GM18505 (cell line): Measurements from ENCODE around the gene SNX25.

Source experiments
- ATAC-seq: cut with Tn5 transposase; IDR thresholded peaks from one replicate; pipeline ENCODE4 v1.9.1; 2021; ENCODE audit not compliant: unreplicated experiment
- POLR2A ChIP-seq: IDR thresholded peaks from 4 replicates; pipeline ENCODE4 v1.6.1; 2011; ENCODE audit warnings: borderline replicate concordance; ENCODE audit not compliant: insufficient read depth, insufficient read length; ENCODE audit errors: extremely low read depth

The SNX25 gene

DNA sequence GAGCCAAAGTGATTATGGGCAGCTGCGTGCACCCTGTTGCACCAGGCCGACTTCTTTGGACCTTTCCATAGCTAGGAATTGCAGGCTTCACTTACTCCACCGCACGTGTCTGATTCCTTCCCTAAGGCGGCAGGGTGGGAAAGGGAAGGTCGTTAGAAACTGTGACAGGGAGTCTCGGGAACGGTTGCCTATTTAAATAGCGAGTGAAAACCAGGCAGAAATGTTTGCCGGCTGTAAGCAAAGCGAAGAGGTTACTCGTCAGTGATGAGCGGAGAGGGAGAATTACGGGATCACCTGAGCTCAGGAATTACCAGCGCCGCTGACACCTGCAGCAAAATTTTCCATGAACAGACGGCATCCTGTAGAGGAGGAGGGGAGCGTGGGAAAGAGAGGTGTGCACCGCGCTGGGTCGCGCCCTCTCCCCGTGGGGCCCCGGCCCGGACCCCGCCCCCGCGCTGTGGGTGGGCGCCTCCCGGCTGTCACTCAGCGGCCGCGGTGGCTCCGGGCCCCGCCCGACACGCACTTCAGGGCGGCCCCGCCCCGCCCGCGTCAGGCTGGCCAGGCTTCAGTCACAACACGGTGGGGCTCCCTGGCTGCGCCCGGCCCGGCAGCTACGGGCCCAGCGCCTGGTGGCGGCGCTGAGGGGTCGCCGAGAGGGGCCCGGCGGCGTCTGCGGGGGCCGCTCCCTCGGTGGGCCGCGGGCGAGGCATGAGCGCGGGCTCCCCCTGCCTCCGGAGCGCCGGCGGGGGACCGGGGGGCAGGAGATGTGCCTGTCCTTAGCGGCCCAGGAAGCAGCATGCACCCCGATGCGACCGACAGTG, at the start of gene SNX25:
TSS of gene SNX25 (plus strand) at position 568 of the 821 bp plus-strand sequence. CDS start at position 797, 229 bp downstream.
- ATAC-seq, result peak; percentile 80
- peak; percentile 86 for TF ChIP-seq POLR2A

GRCh38 chr4:185165605-185166063, 43.8 kb upstream of the SNX25 start:
- peak; percentile 89 for ATAC-seq
- no peak for TF ChIP-seq POLR2A

DNA sequence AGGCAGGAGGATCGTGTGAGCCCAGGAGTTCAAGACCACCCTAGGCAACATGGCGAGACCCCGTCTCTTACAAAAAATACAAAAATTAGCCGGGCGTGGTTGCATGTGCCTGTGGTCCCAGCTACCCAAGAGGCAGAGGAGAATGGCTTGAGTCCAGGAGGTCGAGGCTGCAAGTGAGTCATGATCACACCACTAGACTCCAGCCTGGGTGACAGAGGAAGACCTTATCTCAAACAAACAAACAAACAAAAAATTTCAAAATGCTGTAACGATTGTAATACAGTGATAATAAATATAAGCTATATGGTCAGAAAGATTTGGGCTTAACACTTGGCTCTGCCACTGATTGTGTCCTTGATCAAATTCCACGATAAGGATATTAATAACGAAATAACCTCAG, 42.2 kb upstream of the SNX25 start:
- no peak for TF ChIP-seq POLR2A
- no peak for ATAC-seq

DNA sequence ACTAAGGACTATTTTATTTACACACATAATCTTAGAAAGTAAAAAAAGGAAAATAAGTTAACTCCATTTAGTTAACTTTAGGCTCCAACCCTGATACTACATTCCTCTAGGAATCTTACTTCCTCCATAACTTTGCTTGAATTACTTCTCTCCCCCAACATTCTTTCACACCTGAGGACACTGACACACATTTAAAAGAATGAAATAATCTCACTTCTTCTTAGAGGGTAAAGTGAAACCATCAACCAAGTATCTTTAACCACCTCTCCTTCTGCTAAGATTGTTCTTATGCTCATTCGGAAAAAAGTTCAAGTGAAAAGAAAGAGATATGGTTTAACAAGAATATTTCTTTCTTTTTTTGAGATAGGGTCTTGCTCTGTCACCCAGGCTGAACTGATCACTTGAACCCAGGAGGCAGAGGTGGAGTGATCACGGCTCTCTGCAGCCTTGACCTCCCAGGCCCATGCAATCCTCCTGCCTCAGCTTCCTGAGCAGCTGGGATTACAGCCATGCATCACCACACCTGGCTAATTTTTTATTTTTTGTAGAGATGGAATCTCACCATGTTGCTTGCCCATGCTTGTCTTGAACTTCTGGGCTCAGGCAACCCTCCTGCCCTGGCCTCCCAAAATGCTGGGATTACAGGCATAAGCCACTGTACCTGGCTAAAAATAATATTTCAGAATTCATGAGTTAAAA, 37.9 kb upstream of the SNX25 start:
- no peak for TF ChIP-seq POLR2A
- ATAC-seq, result peak; percentile 84

DNA sequence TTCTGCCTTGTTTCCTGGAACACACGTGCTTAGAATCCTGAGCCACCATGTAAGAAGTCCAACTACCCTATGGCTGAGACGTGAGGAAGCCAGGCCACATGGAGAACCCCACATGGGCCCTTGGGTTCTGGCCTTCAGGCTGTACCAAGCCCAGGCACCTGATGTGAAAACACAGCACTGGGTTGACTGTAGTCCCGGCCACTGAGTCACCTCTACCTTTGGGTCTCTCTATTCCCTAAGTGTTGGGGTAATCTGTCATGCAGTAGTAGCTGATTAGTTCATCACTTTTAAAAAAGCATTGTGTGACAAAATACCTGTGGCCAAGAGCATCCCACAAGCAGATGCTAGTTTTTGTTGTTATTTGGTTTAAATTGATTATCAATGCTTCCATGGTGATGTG, 29.9 kb upstream of the SNX25 start:
- ATAC-seq, result no peak
- TF ChIP-seq POLR2A, result no peak

DNA sequence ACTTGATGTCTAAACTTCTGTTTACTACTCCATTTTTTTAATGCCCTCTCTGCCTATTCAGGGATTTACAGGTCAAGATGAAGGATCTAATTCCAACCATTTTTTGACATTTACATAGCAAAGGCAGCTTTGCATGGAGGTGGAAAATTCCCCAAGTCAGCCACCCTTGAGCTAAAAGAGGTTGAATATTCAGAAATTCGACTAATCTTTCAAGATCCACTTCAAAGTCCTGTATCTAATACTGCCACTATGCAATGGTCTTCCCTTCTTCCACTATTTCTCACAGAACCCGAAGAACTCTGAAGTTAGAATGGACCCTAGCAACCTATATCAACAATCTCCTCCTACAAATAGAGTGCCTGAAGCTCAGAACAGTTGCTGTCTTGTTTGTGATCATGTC, 27.2 kb upstream of the SNX25 start:
- TF ChIP-seq POLR2A, result no peak
- ATAC-seq, result no peak

DNA sequence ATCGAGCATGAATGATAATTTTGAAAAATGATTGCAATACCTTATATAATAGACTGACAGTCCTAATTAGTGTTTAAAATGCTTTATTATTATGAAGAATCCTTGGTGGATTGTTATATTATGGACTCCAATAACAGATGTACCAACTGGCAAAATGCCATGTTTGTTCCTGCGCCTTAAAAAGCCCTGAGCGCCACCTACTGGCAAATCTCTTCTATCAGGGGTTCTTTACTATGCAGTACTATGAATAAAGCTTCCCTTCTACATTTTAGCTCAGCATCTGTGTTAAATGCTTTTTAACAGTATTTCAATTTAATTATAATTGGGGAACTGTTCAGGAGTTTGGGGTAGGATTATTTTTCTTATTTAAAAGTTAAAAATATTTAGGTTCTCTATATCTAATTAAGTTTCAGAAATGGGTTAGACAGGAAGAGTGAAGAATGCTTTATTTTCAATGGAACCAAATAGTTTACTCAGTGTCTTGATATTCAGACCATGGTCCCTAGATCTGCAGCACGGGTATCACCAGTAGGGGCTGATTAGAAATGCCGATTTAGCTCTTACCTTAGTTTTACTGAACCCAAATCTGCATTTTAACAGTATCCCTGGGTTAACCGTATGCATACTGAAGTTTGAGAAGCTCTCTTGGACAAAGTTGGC, 25.6 kb upstream of the SNX25 start:
- no peak for TF ChIP-seq POLR2A
- peak; percentile 49 for ATAC-seq

GRCh38 chr4:185186769-185187168, 22.6 kb upstream of the SNX25 start:
- TF ChIP-seq POLR2A, result no peak

GRCh38 chr4:185189606-185190305, 19.6 kb upstream of the SNX25 start:
- no peak for TF ChIP-seq POLR2A
- ATAC-seq, result no peak

More at GRCh38 chr4:185186769-185187168, 22.6 kb upstream of the SNX25 start:
- no peak for ATAC-seq

DNA sequence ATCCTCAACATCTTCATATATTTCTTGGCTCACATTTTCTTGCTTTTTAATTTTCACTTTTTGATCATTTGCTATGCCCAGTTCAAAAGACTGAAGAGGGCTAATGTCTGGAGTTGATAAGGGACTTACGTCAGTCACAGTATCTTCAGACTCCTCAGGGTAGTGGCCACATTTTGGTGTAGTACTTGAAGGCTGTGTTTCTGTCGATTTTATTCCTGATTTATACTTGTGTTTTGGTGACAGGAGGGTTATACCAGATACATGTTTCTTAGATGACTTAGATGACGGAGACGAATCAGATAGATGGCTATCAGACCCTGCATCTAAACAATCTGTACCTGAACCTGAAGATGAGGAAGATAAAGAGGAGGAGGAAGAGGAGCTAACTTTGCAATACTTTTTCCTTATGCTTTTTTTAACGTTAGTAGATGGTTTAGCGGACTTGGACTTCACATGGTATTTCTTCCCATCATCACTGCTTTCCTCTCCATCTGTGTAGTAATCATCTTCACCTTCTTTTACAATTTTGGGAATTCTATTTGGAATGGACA, 19.0 kb upstream of the SNX25 start:
- ATAC-seq, result no peak
- TF ChIP-seq POLR2A, result no peak

DNA sequence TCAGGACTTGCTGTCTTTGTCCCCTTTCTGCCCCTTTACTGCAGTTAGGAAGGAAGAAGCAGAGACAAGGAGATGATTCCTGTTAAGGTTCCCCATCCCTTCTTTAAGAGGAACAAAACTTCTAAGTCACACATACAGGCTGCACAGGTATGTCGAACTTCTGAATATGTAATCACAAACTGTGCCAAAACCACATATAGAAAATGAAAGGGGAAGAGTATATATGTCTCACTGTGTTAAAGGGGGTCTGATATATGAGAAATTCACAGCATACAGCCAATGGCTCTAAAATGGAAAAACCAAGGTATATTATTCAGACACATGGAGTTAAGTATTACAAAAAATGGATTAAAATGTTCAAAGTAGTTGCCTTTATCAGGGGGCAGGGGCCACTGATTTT, 17.3 kb upstream of the SNX25 start:
- ATAC-seq, result peak; percentile 90
- TF ChIP-seq POLR2A, result no peak
